Testis (tissue), 2 donors: Measurements from ENCODE around the gene TNRC6C.

Source experiments
- POLR2A ChIP-seq: fragments of 450-650 bp; IDR thresholded peaks from one replicate; pipeline ENCODE4 v1.6.1; 2017; ENCODE audit warnings: antibody characterized with exemption, mild to moderate bottlenecking, moderate library complexity
- TF ChIP-seq, protein P1 (sequence below), 3 experiments: fragments of 450-650 bp in 2 of 3; fragments of 200-600 bp in 1 of 3; sonication (generic) in 1 of 3; IDR thresholded peaks; one replicate each; pipeline ENCODE4 v1.5.1; 2016 to 2019; ENCODE audit warnings: antibody characterized with exemption in 3 of 3, mild to moderate bottlenecking in 2 of 3, moderate library complexity in 1 of 3

GRCh38 chr17:78108726-78109488 is 150.4 kb downstream of the TNRC6C start:
- TF ChIP-seq, protein P1, sequence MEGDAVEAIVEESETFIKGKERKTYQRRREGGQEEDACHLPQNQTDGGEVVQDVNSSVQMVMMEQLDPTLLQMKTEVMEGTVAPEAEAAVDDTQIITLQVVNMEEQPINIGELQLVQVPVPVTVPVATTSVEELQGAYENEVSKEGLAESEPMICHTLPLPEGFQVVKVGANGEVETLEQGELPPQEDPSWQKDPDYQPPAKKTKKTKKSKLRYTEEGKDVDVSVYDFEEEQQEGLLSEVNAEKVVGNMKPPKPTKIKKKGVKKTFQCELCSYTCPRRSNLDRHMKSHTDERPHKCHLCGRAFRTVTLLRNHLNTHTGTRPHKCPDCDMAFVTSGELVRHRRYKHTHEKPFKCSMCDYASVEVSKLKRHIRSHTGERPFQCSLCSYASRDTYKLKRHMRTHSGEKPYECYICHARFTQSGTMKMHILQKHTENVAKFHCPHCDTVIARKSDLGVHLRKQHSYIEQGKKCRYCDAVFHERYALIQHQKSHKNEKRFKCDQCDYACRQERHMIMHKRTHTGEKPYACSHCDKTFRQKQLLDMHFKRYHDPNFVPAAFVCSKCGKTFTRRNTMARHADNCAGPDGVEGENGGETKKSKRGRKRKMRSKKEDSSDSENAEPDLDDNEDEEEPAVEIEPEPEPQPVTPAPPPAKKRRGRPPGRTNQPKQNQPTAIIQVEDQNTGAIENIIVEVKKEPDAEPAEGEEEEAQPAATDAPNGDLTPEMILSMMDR (IDR thresholded peaks at IDR 0.05): no peak
- no peak for TF ChIP-seq POLR2A
